NCI-H2227 treated with DMSO at 0.1 percent for 48 hours (cell line): ENCODE data around the gene PFN3.
A peak's percentile ranks its signal among the peaks of the same experiment; 100 is the strongest.
"Not testable (repeated sequence)": the region's sequence is repeated elsewhere in the genome, so short reads cannot be mapped to it uniquely, and the experiment has no call there.

ENCODE experiments used
- DNase-seq: peaks from one replicate; lab custom pipeline; 2025; lab: John Stamatoyannopoulos, UW

The PFN3 gene

GRCh38 chr5:177372034-177372896 lies 28.2 kb downstream of the PFN3 start:
- no peak for DNase-seq

GRCh38 chr5:177371120-177372033 lies 29.1 kb downstream of the PFN3 start:
- no peak for DNase-seq

GRCh38 chr5:177370488-177371119 lies 29.9 kb downstream of the PFN3 start:
- DNase-seq, result peak; percentile 6

- DNase-seq, result no peak
These were observed 30.6 kb downstream of the PFN3 start for GRCh38 chr5:177369645-177370440.

- no peak for DNase-seq
These were observed 31.4 kb downstream of the PFN3 start for GRCh38 chr5:177368869-177369644.

- DNase-seq, result no peak
These were observed 32.2 kb downstream of the PFN3 start for GRCh38 chr5:177367981-177368868.

- DNase-seq, result no peak
These were observed 33.1 kb downstream of the PFN3 start for GRCh38 chr5:177367323-177367848.

- DNase-seq, result peak; percentile 9
These were observed 33.7 kb downstream of the PFN3 start for GRCh38 chr5:177366528-177367322.

GRCh38 chr5:177365845-177366527 lies 34.5 kb downstream of the PFN3 start:
- no peak for DNase-seq

GRCh38 chr5:177364159-177364962 lies 36.1 kb downstream of the PFN3 start:
- DNase-seq, result no peak

GRCh38 chr5:177363565-177363964 lies 36.9 kb downstream of the PFN3 start:
- no peak for DNase-seq

- peak; percentile 60 for DNase-seq
These were observed 37.6 kb downstream of the PFN3 start for GRCh38 chr5:177362610-177363507.

GRCh38 chr5:177362292-177362609 lies 38.2 kb downstream of the PFN3 start:
- DNase-seq, result no peak

- DNase-seq, result no peak
These were observed 38.8 kb downstream of the PFN3 start for GRCh38 chr5:177361418-177362291.

- not testable (repeated sequence) for DNase-seq
These were observed 39.7 kb downstream of the PFN3 start for GRCh38 chr5:177360740-177361139.
